GM23338 (cell line): ENCODE results near the gene DKK2. TPM values are rescaled to one million over a fixed set of nuclear protein-coding genes. Genes with fewer than 3 reads are reported as not detected.

ENCODE experiments used
- ATAC-seq: fragments of 200-7000 bp; cut with Tn5 transposase; 3 replicates; pipeline ENCODE4 v1.9.1; 2020
- DNase-seq: peaks from one replicate; pipeline ENCODE4 v3.0.0-alpha.2; 2015; ENCODE audit warnings: low spot score
- H2AFZ ChIP-seq: fragments of 200-600 bp; sonication (generic); 2 replicates; pipeline ENCODE4 v1.8.0; 2016; ENCODE audit warnings: antibody characterized with exemption, mild to moderate bottlenecking, moderate library complexity
- H3F3A ChIP-seq: fragments of 200-600 bp; sonication (generic); replicated peaks from 2 replicates; pipeline ENCODE4 v1.8.0; 2017; ENCODE audit warnings: antibody characterized with exemption, mixed run types, low read depth
- H3K27ac ChIP-seq: fragments of 200-600 bp; sonication (generic); 2 replicates; pipeline ENCODE4 v1.6.1; 2016; ENCODE audit warnings: low read depth
- H3K27me3 ChIP-seq: fragments of 200-600 bp; sonication (generic); 2 replicates; pipeline ENCODE4 v1.8.0; 2016; ENCODE audit warnings: mild to moderate bottlenecking, mixed run types, moderate library complexity; ENCODE audit not compliant: insufficient read depth
- H3K36me3 ChIP-seq: fragments of 200-600 bp; sonication (generic); 2 replicates; pipeline ENCODE4 v1.8.0; 2016; ENCODE audit warnings: mild to moderate bottlenecking; ENCODE audit not compliant: insufficient read depth
- H3K4me1 ChIP-seq: fragments of 200-600 bp; sonication (generic); 2 replicates; pipeline ENCODE4 v1.8.0; 2016; ENCODE audit warnings: mild to moderate bottlenecking, moderate library complexity; ENCODE audit not compliant: insufficient read depth
- H3K4me2 ChIP-seq: fragments of 200-600 bp; sonication (generic); 2 replicates; pipeline ENCODE4 v1.7.1; 2017; ENCODE audit warnings: mixed run types
- H3K4me3 ChIP-seq: fragments of 200-600 bp; sonication (generic); 2 replicates; pipeline ENCODE4 v1.6.1; 2016; ENCODE audit warnings: mixed run types
- H3K79me2 ChIP-seq: fragments of 200-600 bp; sonication (generic); replicated peaks from 2 replicates; pipeline ENCODE4 v1.8.0; 2017; ENCODE audit warnings: mild to moderate bottlenecking; ENCODE audit not compliant: insufficient read depth
- H3K9me2 ChIP-seq: fragments of 200-600 bp; sonication (generic); 2 replicates; pipeline ENCODE4 v1.8.0; 2017; ENCODE audit not compliant: insufficient read depth
- H4K20me1 ChIP-seq: fragments of 200-600 bp; sonication (generic); replicated peaks from 2 replicates; pipeline ENCODE4 v1.8.0; 2017; ENCODE audit warnings: mild to moderate bottlenecking; ENCODE audit not compliant: insufficient read depth
- H3K27ac Mint-ChIP-seq: 2 replicates; pipeline ENCODE4 v1.8.0; 2020; ENCODE audit warnings: inconsistent platforms, mild to moderate bottlenecking, moderate library complexity, mixed read lengths
- H3K27me3 Mint-ChIP-seq: 3 replicates; pipeline ENCODE4 v1.8.0; 2022; ENCODE audit warnings: low read depth, mild to moderate bottlenecking, moderate library complexity, mixed read lengths, inconsistent platforms; ENCODE audit not compliant: insufficient read depth, poor library complexity
- H3K36me3 Mint-ChIP-seq: 3 replicates; pipeline ENCODE4 v1.8.0; 2021; ENCODE audit warnings: low read depth, mild to moderate bottlenecking, inconsistent platforms, moderate library complexity, mixed read lengths
- H3K4me1 Mint-ChIP-seq: 3 replicates; pipeline ENCODE4 v1.8.0; 2020; ENCODE audit warnings: mild to moderate bottlenecking, inconsistent platforms, mixed read lengths
- H3K4me3 Mint-ChIP-seq: 3 replicates; pipeline ENCODE4 v1.8.0; 2021; ENCODE audit warnings: moderate library complexity, mild to moderate bottlenecking, inconsistent platforms, mixed read lengths
- H3K9me3 Mint-ChIP-seq: 3 replicates; pipeline ENCODE4 v1.8.0; 2020; ENCODE audit warnings: moderate library complexity, mild to moderate bottlenecking, inconsistent platforms, mixed read lengths
- CREB1 ChIP-seq: fragments of 250-450 bp; sonication (Bioruptor Pico); IDR thresholded peaks from 2 replicates; pipeline ENCODE4 v1.5.0; 2020; ENCODE audit warnings: low read depth, mild to moderate bottlenecking, moderate library complexity
- EZH2 ChIP-seq: fragments of 200-600 bp; sonication (generic); IDR thresholded peaks from one replicate; pipeline ENCODE4 v1.8.0; 2017; ENCODE audit warnings: antibody characterized with exemption, mild to moderate bottlenecking, low read depth; ENCODE audit not compliant: unreplicated experiment
- EZH2phosphoT487 ChIP-seq: fragments of 200-600 bp; sonication (generic); IDR thresholded peaks from one replicate; pipeline ENCODE4 v1.8.1; 2018; ENCODE audit warnings: antibody characterized with exemption; ENCODE audit not compliant: unreplicated experiment
- JUNB ChIP-seq: IDR thresholded peaks from one replicate; pipeline ENCODE4 v1.6.1; 2016; ENCODE audit warnings: antibody characterized with exemption; ENCODE audit not compliant: unreplicated experiment
- NANOG ChIP-seq: IDR thresholded peaks from 2 replicates; pipeline ENCODE4 v1.6.1; 2016; ENCODE audit warnings: antibody characterized with exemption, borderline replicate concordance
- POLR2AphosphoS5 ChIP-seq: IDR thresholded peaks from 2 replicates; pipeline ENCODE4 v1.6.1; 2016; ENCODE audit warnings: antibody characterized with exemption, low read depth
- STAT1 ChIP-seq: IDR thresholded peaks from one replicate; pipeline ENCODE4 v1.6.1; 2016; ENCODE audit warnings: antibody characterized with exemption; ENCODE audit not compliant: unreplicated experiment
- ZNF114 ChIP-seq: fragments of 250-450 bp; sonication (Bioruptor Pico); IDR thresholded peaks from 2 replicates; pipeline ENCODE4 v1.5.0; 2020; ENCODE audit warnings: mild to moderate bottlenecking, moderate library complexity
- ZNF462 ChIP-seq: fragments of 250-450 bp; sonication (Bioruptor Pico); IDR thresholded peaks from 2 replicates; pipeline ENCODE4 v1.5.0; 2020; ENCODE audit warnings: mild to moderate bottlenecking, moderate library complexity
- polyA plus RNA-seq: library from polyadenylated mRNA; unstranded; fragments of >200 nt; fragmentation: Nextera tagmentation; extraction: Ambion mirVana; gene quantifications from 2 replicates; pipeline ENCODE4 v1.2.1, GENCODE V29; 2016
- total RNA-seq: library from RNA; depleted of rRNA; stranded (reverse); fragments of >200 nt; shearing (Covaris generic); gene quantifications from 2 replicates; pipeline ENCODE4 v1.2.3, GENCODE V29; 2014
- TF ChIP-seq, protein P1 (sequence below): IDR thresholded peaks from 2 replicates; pipeline ENCODE4 v1.6.1; 2016; ENCODE audit warnings: antibody characterized with exemption

The DKK2 gene
- total and polyA plus RNA-seq, 2 experiments from 2014 or later = 0.05 TPM; not detected in 1

DNA sequence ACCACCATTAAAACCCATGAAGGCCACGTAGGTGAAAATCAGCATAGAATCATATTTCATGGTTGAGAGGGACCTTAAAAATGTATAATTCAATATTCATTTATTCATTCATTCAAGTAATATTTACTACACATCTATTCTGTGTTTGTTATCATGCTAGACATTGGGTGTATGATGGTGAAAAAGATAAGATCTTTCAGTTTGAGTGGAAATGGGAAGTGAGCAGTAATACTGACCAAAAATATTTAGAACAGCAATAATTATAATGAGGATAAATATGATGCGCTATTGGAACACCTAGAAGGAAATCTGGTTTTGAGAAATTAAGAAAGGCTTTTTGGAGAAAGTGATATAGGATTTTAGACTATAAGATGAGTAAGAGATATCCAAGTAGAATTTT lies 28.0 kb downstream of the DKK2 start (continued):
- no peak for TF ChIP-seq ZNF114 (CRISPR knock-in tag)
- no peak for TF ChIP-seq ZNF462
- TF ChIP-seq POLR2AphosphoS5 = no peak
- no peak for TF ChIP-seq EZH2
- TF ChIP-seq, protein P1, sequence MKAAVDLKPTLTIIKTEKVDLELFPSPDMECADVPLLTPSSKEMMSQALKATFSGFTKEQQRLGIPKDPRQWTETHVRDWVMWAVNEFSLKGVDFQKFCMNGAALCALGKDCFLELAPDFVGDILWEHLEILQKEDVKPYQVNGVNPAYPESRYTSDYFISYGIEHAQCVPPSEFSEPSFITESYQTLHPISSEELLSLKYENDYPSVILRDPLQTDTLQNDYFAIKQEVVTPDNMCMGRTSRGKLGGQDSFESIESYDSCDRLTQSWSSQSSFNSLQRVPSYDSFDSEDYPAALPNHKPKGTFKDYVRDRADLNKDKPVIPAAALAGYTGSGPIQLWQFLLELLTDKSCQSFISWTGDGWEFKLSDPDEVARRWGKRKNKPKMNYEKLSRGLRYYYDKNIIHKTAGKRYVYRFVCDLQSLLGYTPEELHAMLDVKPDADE = no peak
- no peak for TF ChIP-seq JUNB
- no peak for TF ChIP-seq CREB1

DNA sequence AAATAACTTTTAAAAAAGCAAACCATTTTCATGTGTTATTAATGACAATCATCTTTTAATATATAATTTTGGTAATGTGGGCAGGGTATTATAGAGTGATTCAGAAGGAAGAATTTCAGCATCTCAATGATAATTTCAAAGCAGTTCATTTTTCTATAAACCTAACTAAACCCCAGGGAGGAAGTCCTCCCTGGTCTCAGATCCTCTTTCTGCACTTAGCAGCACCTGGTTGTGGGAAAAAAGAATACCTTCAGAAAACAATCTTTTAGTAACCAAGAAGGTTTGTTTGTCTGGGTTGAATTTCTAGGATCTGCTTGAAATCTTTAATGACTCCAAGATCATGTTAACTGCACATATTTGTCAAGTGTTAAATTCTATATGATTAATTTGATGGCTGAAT lies 29.9 kb downstream of the DKK2 start:
- H3K4me2 ChIP-seq = no peak overlapping the region
- no peaks in the 10 kb centered on the region for H3F3A ChIP-seq
- H3K27me3 ChIP-seq = no peaks in the 10 kb centered on the region
- ATAC-seq = no peak
- H3K9me2 ChIP-seq = no peaks in the 10 kb centered on the region; the same call in 1 of the 2 replicates
- no peaks in the 10 kb centered on the region for H3K4me1 ChIP-seq
- Mint-ChIP-seq H3K4me3 (no peak overlapping the region), H3K4me1 (peaks cover 4% of the 10 kb centered on the region), H3K9me3 (no peaks in the 10 kb centered on the region), H3K27ac (no peak overlapping the region), H3K27me3 (no peaks in the 10 kb centered on the region), H3K36me3 (no peaks in the 10 kb centered on the region)
- no peak overlapping the region for H3K4me3 ChIP-seq
- DNase-seq = no peak
- no peak for TF ChIP-seq NANOG
- TF ChIP-seq STAT1 = no peak
- no peak for TF ChIP-seq ZNF114 (CRISPR knock-in tag)
- TF ChIP-seq JUNB = no peak
- TF ChIP-seq, protein P1 = no peak
- no peak for TF ChIP-seq EZH2phosphoT487
- H3K36me3 ChIP-seq = no peaks in the 10 kb centered on the region
- H3K79me2 ChIP-seq = no peaks in the 10 kb centered on the region
- no peak overlapping the region for H3K27ac ChIP-seq
- no peaks in the 10 kb centered on the region for H4K20me1 ChIP-seq
- no peak overlapping the region for H2AFZ ChIP-seq
